ENCODE results near the gene FAM111A.

Gene FAM111A

GRCh38 chr11:59171508-59172322, 29.1 kb downstream of the FAM111A start, which contains the start of gene DTX4:
TSS of gene DTX4 (plus strand) at chr11:59172132. CDS start at chr11:59172596, 464 bp downstream.
- Histone ChIP-seq H3K36me3 (ENCODE audit: insufficient read depth, low read length) (no peaks in the 10 kb centered on the region), H2AFZ (ENCODE audit: low read depth, low read length) (peak within 1 kb of the TSS; percentile 85), H3K27me3 (ENCODE audit: insufficient read depth, low read length, poor library complexity) (peaks cover 3% of the 10 kb centered on the region), H4K20me1 (ENCODE audit: insufficient read depth, low read length) (no peaks in the 10 kb centered on the region), H3K79me2 (ENCODE audit: insufficient read depth, low read length) (no peaks in the 10 kb centered on the region), H3K4me2 (ENCODE audit: insufficient read depth, low read length) (peak within 1 kb of the TSS; percentile 83), H3K9ac (ENCODE audit: low read depth, low read length) (peak within 1 kb of the TSS; percentile 60), H3K27ac (ENCODE audit: low read length) (peak within 1 kb of the TSS; percentile 65), H3K4me3 (ENCODE audit: low read depth in 1 of 2, low read length in 2 of 2) (peak within 1 kb of the TSS; percentile 19 to 61; a peak in 3 of 4 replicates), H3K4me1 (ENCODE audit: insufficient read depth, low read length) (peaks cover 18% of the 10 kb centered on the region), H3K9me3 (ENCODE audit: insufficient read depth, low read length, severe bottlenecking) (no peaks in the 10 kb centered on the region)
- TF ChIP-seq CTCF (IDR thresholded peaks at IDR 0.05; ENCODE audit: borderline replicate concordance, extremely low read depth, low read length, poor library complexity, severe bottlenecking) (peak; percentile 90), EZH2 (IDR thresholded peaks at IDR 0.05; ENCODE audit: borderline replicate concordance, low read depth, low read length, severe bottlenecking) (no peak)
- DNase-seq (peak; percentile 91), ATAC-seq (ENCODE audit: insufficient read depth, low read depth) (peak; percentile 87)

- no peak for TF ChIP-seq EZH2 (IDR thresholded peaks at IDR 0.05; ENCODE audit: borderline replicate concordance, low read depth, low read length, severe bottlenecking)
- no peak for TF ChIP-seq CTCF (IDR thresholded peaks at IDR 0.05; ENCODE audit: borderline replicate concordance, extremely low read depth, low read length, poor library complexity, severe bottlenecking)
- Histone ChIP-seq H3K4me1 (ENCODE audit: insufficient read depth, low read length) (peaks cover 18% of the 10 kb centered on the region), H3K4me3 (ENCODE audit: low read depth in 1 of 2, low read length in 2 of 2) (peak overlapping the region in 1 of 2 experiments; percentile 61; a peak in 3 of 4 replicates), H2AFZ (ENCODE audit: low read depth, low read length) (peak overlapping the region; percentile 85), H3K9me3 (ENCODE audit: insufficient read depth, low read length, severe bottlenecking) (no peaks in the 10 kb centered on the region), H3K4me2 (ENCODE audit: insufficient read depth, low read length) (peak overlapping the region; percentile 83), H3K36me3 (ENCODE audit: insufficient read depth, low read length) (no peaks in the 10 kb centered on the region), H3K27ac (ENCODE audit: low read length) (no peak overlapping the region), H3K79me2 (ENCODE audit: insufficient read depth, low read length) (no peaks in the 10 kb centered on the region), H4K20me1 (ENCODE audit: insufficient read depth, low read length) (no peaks in the 10 kb centered on the region), H3K27me3 (ENCODE audit: insufficient read depth, low read length, poor library complexity) (peaks cover 3% of the 10 kb centered on the region), H3K9ac (ENCODE audit: low read depth, low read length) (peak overlapping the region; percentile 60)
- DNase-seq = peak; percentile 20
- peak; percentile 12 for ATAC-seq (ENCODE audit: insufficient read depth, low read depth)
These were observed 29.9 kb downstream of the FAM111A start for GRCh38 chr11:59172345-59173079.

- Histone ChIP-seq H3K36me3 (ENCODE audit: insufficient read depth, low read length) (no peaks in the 10 kb centered on the region), H4K20me1 (ENCODE audit: insufficient read depth, low read length) (no peaks in the 10 kb centered on the region), H3K27me3 (ENCODE audit: insufficient read depth, low read length, poor library complexity) (no peaks in the 10 kb centered on the region), H3K4me1 (ENCODE audit: insufficient read depth, low read length) (peaks cover 18% of the 10 kb centered on the region), H3K9me3 (ENCODE audit: insufficient read depth, low read length, severe bottlenecking) (no peaks in the 10 kb centered on the region), H3K4me2 (ENCODE audit: insufficient read depth, low read length) (peak overlapping the region; percentile 83), H3K4me3 (ENCODE audit: low read depth in 1 of 2, low read length in 2 of 2) (peak overlapping the region in 1 of 2 experiments; percentile 61; a peak in 1 of 4 replicates), H2AFZ (ENCODE audit: low read depth, low read length) (no peak overlapping the region), H3K79me2 (ENCODE audit: insufficient read depth, low read length) (no peaks in the 10 kb centered on the region), H3K27ac (ENCODE audit: low read length) (no peak overlapping the region), H3K9ac (ENCODE audit: low read depth, low read length) (no peak overlapping the region)
- DNase-seq (no peak), ATAC-seq (ENCODE audit: insufficient read depth, low read depth) (no peak)
- TF ChIP-seq EZH2 (IDR thresholded peaks at IDR 0.05; ENCODE audit: borderline replicate concordance, low read depth, low read length, severe bottlenecking) (no peak), CTCF (IDR thresholded peaks at IDR 0.05; ENCODE audit: borderline replicate concordance, extremely low read depth, low read length, poor library complexity, severe bottlenecking) (no peak)
These were observed 30.7 kb downstream of the FAM111A start for GRCh38 chr11:59173080-59173963.

All from DND-41 (cell line).